Stomach smooth muscle (tissue), 2 donors: Measurements from ENCODE around the gene S100A7.

Source experiments
- H3K27ac ChIP-seq: one replicate; pipeline ENCODE4 v1.7.0; 2013; ENCODE audit warnings: mild to moderate bottlenecking, low read length, inconsistent platforms
- H3K27me3 ChIP-seq, 2 donors: one replicate each; pipeline ENCODE4 v1.7.0; 2013; ENCODE audit warnings: low read length in 2 of 2; ENCODE audit not compliant: insufficient read depth in 2 of 2, control insufficient read depth in 1 of 2
- H3K36me3 ChIP-seq, 2 donors: one replicate each; pipeline ENCODE4 v1.7.0; 2013; ENCODE audit warnings: low read length in 2 of 2; ENCODE audit not compliant: control insufficient read depth in 2 of 2, insufficient read depth in 2 of 2
- H3K4me1 ChIP-seq: one replicate; pipeline ENCODE4 v1.7.0; 2013; ENCODE audit warnings: low read length; ENCODE audit not compliant: control insufficient read depth, insufficient read depth
- H3K4me3 ChIP-seq, 2 donors: one replicate each; pipeline ENCODE4 v1.7.0; 2013; ENCODE audit warnings: low read length in 2 of 2
- H3K9ac ChIP-seq, 2 donors: one replicate each; pipeline ENCODE4 v1.7.0; 2013; ENCODE audit warnings: low read length in 2 of 2, mild to moderate bottlenecking in 1 of 2
- H3K9me3 ChIP-seq, 2 donors: one replicate each; pipeline ENCODE4 v1.7.0; 2013; ENCODE audit warnings: low read length in 2 of 2; ENCODE audit not compliant: control insufficient read depth in 2 of 2
- donor health status: healthy.
- donor health status: Pancreatic carcinoma.

Gene S100A7

DNA sequence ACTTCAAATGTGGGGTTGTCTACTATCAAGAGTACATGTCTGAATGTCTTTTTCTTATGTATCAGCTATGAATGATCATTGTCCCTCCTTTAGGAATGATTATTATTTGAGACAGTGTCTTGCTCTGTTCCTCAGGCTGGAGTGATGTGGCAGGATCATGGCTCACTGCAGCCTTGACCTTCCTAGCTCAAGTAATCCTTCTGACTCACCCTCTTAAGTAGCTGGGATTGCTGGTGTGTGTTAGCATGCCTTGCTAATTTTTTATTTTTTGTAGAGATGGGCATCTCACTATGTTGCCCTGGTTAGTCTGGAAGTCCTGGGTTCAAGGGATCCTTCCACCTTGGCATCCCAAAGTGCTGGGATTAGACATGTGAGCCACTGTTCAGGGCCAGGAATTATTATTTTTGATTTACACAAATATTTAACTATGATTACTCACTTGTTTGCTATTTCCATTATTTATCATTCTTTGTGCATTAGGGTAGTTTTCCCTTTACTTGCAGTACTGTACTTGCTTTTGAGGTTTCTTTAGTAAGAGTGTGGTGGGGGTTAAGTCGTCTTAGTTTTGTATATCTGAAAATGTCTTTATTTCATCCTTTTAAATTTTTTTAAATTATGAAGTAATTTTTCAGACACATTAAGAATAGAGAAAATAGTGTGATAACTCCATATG is 12.8 kb downstream of the S100A7 start:
- no peak overlapping the region for H3K4me3 ChIP-seq
- no peak overlapping the region for H3K9ac ChIP-seq
- no peaks in the 10 kb centered on the region for H3K9me3 ChIP-seq
- H3K4me1 ChIP-seq: no peaks in the 10 kb centered on the region
- H3K36me3 ChIP-seq: no peaks in the 10 kb centered on the region
- no peak overlapping the region for H3K27ac ChIP-seq
- H3K27me3 ChIP-seq: peaks cover 0 to 2% of the 10 kb centered on the region in 2 donors

DNA sequence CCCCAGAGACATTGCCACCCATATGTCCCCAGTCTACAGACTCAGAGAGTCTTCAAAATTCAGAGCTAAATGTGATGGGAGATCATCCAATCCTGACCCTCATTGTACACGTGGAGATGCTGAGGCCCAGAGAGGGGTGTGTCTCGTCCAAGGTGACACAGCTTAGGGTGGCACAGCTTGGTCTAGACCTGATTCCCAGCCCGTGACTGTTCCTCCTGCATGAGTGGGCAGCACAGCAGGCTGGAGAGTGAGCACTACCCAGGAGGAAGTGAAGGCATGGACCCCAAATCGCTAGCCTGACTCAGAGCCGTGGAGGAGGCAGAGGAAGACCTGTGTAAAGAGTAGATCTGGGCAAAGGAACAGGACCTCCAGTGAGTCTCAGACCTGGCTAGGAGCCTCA is 16.4 kb downstream of the S100A7 start:
- no peaks in the 10 kb centered on the region for H3K9me3 ChIP-seq
- H3K9ac ChIP-seq: no peak overlapping the region
- peaks cover 0 to 2% of the 10 kb centered on the region in 2 donors for H3K27me3 ChIP-seq
- H3K27ac ChIP-seq: no peak overlapping the region
- H3K4me3 ChIP-seq: no peak overlapping the region
- no peaks in the 10 kb centered on the region for H3K36me3 ChIP-seq
- no peaks in the 10 kb centered on the region for H3K4me1 ChIP-seq

DNA sequence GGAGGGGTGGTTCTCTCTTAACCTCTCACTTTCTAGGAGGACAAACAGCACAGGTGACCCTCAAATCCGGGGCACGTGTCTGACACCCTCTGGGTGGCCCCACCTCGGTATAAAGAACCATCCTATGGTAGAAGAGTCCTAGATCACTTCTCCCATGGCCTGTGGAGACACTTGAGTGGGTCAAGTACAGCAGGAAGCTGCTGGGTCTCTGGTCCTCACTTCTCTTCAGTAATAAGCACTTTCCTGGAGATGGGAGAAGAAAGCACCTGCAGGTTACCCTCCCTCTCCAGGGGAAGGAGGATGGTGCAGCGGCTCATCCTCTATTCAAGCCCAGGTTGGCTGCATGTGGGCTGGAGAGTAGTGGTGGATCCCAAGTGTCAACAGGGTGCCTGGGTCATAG is 17.0 kb downstream of the S100A7 start:
- Histone ChIP-seq H3K27ac (no peak overlapping the region), H3K9me3 (no peaks in the 10 kb centered on the region), H3K4me3 (no peak overlapping the region), H3K36me3 (no peaks in the 10 kb centered on the region), H3K27me3 (peaks cover 0 to 2% of the 10 kb centered on the region in 2 donors), H3K9ac (no peak overlapping the region), H3K4me1 (no peaks in the 10 kb centered on the region)

- Histone ChIP-seq H3K4me3 (no peak overlapping the region), H3K9ac (no peak overlapping the region), H3K36me3 (no peaks in the 10 kb centered on the region), H3K4me1 (no peaks in the 10 kb centered on the region), H3K9me3 (no peaks in the 10 kb centered on the region), H3K27ac (no peak overlapping the region), H3K27me3 (peaks cover 0 to 2% of the 10 kb centered on the region in 2 donors)
Observed at GRCh38 chr1:153441238-153441755, 19.2 kb downstream of the S100A7 start.

DNA sequence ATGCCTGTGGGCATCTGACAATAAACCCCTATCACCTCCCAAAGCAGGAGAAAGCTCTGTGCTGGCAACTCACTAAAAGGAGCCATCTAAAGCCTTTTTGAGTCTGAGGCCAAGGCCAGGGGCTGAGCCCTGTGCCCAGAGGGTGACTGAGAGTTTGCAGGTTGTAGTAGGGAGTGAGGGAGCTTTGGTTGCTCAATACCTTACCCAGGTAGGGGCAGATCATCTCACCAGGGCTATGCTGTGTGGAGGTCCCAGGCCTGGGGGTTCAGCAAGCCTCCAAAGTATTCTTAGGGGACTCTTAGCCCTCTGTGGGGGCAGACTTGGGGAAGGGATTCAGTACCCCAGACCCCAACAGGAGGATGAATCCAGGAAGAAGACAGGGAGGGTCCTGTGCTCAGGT is 21.2 kb downstream of the S100A7 start:
- H3K4me1 ChIP-seq: no peaks in the 10 kb centered on the region
- no peak overlapping the region for H3K27ac ChIP-seq
- H3K36me3 ChIP-seq: no peaks in the 10 kb centered on the region
- H3K9ac ChIP-seq: no peak overlapping the region
- H3K4me3 ChIP-seq: no peak overlapping the region
- H3K27me3 ChIP-seq: peaks cover 0 to 5% of the 10 kb centered on the region in 2 donors
- no peaks in the 10 kb centered on the region for H3K9me3 ChIP-seq

DNA sequence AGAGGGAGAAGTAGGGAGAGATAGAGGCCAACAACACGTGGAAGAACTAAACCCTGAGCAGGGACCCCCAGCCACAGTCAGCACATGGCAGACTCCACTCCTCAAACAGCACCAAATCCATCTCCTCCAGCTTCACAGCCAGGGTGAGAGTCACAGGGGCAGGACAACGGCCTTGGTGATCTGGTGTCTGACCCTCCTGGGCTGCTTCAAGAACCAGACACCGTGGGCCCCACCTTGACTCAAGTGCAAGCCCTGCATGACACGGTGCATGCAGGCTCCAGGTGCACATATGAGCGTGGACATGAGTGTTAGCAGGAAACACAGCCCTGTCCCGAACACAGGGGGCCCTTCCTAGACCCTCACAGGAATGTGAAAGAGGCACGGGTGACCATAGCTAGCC is 21.9 kb downstream of the S100A7 start:
- Histone ChIP-seq H3K4me3 (no peak overlapping the region), H3K9ac (no peak overlapping the region), H3K4me1 (no peaks in the 10 kb centered on the region), H3K9me3 (no peaks in the 10 kb centered on the region), H3K36me3 (no peaks in the 10 kb centered on the region), H3K27ac (no peak overlapping the region), H3K27me3 (peaks cover 0 to 3% of the 10 kb centered on the region in 2 donors)

DNA sequence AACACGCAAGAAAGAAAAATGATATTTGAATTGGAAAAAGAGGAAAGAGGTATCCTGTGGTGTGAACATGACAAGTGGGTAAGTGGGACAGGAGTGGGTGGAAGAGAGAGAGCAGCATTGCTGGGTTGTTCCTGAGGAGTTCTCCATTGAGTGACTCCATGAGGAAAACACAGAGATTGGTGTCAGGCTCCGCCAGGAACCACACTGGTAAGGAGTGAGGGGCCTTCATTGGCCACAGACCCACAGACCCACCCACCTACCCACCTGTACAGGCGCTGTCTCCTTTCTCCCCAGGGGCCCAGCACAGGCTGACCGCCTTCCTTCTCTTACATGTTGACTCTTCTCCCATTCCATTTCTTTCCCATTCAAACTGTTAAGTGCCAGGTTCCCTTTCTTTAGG is 23.2 kb downstream of the S100A7 start:
- H3K9me3 ChIP-seq: no peaks in the 10 kb centered on the region
- H3K36me3 ChIP-seq: no peaks in the 10 kb centered on the region

GRCh38 chr1:153434746-153435455 is 25.6 kb downstream of the S100A7 start:
- Histone ChIP-seq H3K4me3 (no peak overlapping the region), H3K9ac (no peak overlapping the region), H3K27ac (no peak overlapping the region), H3K4me1 (no peaks in the 10 kb centered on the region), H3K27me3 (peaks cover 0 to 7% of the 10 kb centered on the region in 2 donors), H3K9me3 (no peaks in the 10 kb centered on the region), H3K36me3 (no peaks in the 10 kb centered on the region)

More for the DNA sequence above, 23.2 kb downstream of the S100A7 start:
- Histone ChIP-seq H3K4me3 (no peak overlapping the region), H3K27ac (no peak overlapping the region), H3K4me1 (no peaks in the 10 kb centered on the region), H3K27me3 (peaks cover 0 to 4% of the 10 kb centered on the region in 2 donors), H3K9ac (no peak overlapping the region)

DNA sequence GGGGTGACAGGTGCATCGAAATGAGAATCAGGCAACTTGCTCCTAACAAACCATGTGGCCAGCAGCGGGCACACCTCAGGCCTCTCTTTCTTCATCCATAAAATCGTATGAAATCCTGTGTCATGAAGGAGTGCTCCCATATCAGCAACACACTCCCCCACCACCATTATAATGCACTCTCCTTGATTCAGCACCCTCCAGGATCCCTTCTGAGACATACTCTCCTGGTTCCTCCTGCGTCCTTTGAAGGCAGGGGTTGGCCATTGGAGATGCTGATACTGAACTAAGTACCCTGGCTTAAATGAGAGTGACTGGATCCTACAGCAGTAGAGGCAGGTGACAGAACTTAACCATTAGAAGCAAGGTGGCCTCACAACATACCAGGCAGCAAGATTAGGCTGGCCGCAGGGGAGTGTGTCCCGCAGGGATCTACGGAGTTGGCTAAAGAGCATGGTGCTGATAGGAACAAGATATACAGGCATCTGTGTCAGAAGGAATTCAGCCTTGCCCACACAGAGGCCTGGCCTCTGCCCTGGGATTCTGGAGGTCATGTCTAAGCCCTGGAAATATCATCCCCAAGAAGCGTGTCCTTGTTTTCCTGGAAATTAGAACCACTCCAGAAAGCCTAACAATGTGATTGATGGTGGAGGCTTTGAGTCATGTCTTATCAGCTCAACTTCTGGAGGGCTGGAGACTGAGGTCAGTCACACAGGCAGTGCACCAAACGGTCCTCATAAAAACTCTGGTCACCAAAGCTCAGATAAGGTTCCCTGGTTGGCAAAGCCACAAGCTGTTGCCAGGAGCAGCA is 27.4 kb downstream of the S100A7 start:
- Histone ChIP-seq H3K27ac (no peak overlapping the region), H3K36me3 (no peaks in the 10 kb centered on the region), H3K27me3 (peaks cover 0 to 12% of the 10 kb centered on the region in 2 donors), H3K9me3 (no peaks in the 10 kb centered on the region), H3K9ac (no peak overlapping the region), H3K4me3 (no peak overlapping the region), H3K4me1 (no peaks in the 10 kb centered on the region)

- Histone ChIP-seq H3K9ac (no peak overlapping the region), H3K9me3 (no peaks in the 10 kb centered on the region), H3K4me3 (no peak overlapping the region), H3K36me3 (no peaks in the 10 kb centered on the region), H3K27ac (no peak overlapping the region), H3K27me3 (peaks cover 0 to 12% of the 10 kb centered on the region in 2 donors), H3K4me1 (no peaks in the 10 kb centered on the region)
Observed at GRCh38 chr1:153431928-153432327, 28.5 kb downstream of the S100A7 start.
